Measurements from ENCODE around the gene THAP7. TPM values are rescaled to one million over a fixed set of nuclear protein-coding genes. Genes with fewer than 3 reads are reported as not detected.
A peak's percentile ranks its signal among the peaks of the same experiment; 100 is the strongest.

THAP7 gene
- total RNA-seq, 2 experiments from 2014 or later, result 29.1 to 29.8 TPM

GRCh38 chr22:20998411-20999336 lies 3.2 kb downstream of the THAP7 start:
- POLR2A ChIA-PET, result no interaction called here
- H3K9me3 Mint-ChIP-seq, result no peaks in the 10 kb centered on the region
- CTCF ChIA-PET, result interaction anchor here (1.0 to 1.5 kb wide), 3 partner anchors 16 to 44 kb away, joined by 3 read pairs; partner anchors contain the start of gene LZTR1
- peaks cover 21% of the 10 kb centered on the region for H3K4me1 Mint-ChIP-seq
- H3K27ac Mint-ChIP-seq, result peak overlapping the region; percentile 66
- H3K27me3 Mint-ChIP-seq, result no peaks in the 10 kb centered on the region
- DNase-seq, result no peak
- no peak overlapping the region for H3K4me3 Mint-ChIP-seq
- H3K36me3 Mint-ChIP-seq (ENCODE audit: low read depth), result peaks cover 5% of the 10 kb centered on the region

- Mint-ChIP-seq H3K9me3 (no peaks in the 10 kb centered on the region), H3K4me3 (no peak overlapping the region), H3K27me3 (no peaks in the 10 kb centered on the region), H3K27ac (no peak overlapping the region), H3K36me3 (ENCODE audit: low read depth) (peaks cover 7% of the 10 kb centered on the region), H3K4me1 (peaks cover 12% of the 10 kb centered on the region)
- DNase-seq, result no peak
- ChIA-PET CTCF (no interaction called here), POLR2A (no interaction called here)
These were observed 4.2 kb downstream of the THAP7 start for GRCh38 chr22:20997536-20998257.

- no peak overlapping the region for H3K4me3 Mint-ChIP-seq
- peaks cover 12% of the 10 kb centered on the region for H3K4me1 Mint-ChIP-seq
- peaks cover 8% of the 10 kb centered on the region for H3K36me3 Mint-ChIP-seq (ENCODE audit: low read depth)
- no peaks in the 10 kb centered on the region for H3K27me3 Mint-ChIP-seq
- no peak for DNase-seq
- CTCF ChIA-PET, result interaction anchor here (0.6 kb wide), 1 partner anchor 9 kb away, joined by 3 read pairs; no protein-coding TSS in a partner anchor
- H3K9me3 Mint-ChIP-seq, result no peaks in the 10 kb centered on the region
- H3K27ac Mint-ChIP-seq, result no peak overlapping the region
- POLR2A ChIA-PET, result no interaction called here
These were observed 5.1 kb downstream of the THAP7 start for GRCh38 chr22:20996598-20997535.

GRCh38 chr22:20996031-20996410 lies 5.9 kb downstream of the THAP7 start:
- Mint-ChIP-seq H3K27ac (no peak overlapping the region), H3K4me3 (no peak overlapping the region), H3K36me3 (ENCODE audit: low read depth) (peaks cover 5% of the 10 kb centered on the region), H3K9me3 (no peaks in the 10 kb centered on the region), H3K27me3 (no peaks in the 10 kb centered on the region), H3K4me1 (peaks cover 12% of the 10 kb centered on the region)
- DNase-seq, result no peak
- POLR2A ChIA-PET, result no interaction called here
- CTCF ChIA-PET, result interaction anchor here (2.3 kb wide), 1 partner anchor 14 kb away, joined by 7 read pairs; the partner anchor contains the start of gene LZTR1

- ChIA-PET CTCF (interaction anchor here (2.3 kb wide), 1 partner anchor 13 kb away, joined by 7 read pairs; the partner anchor contains the start of gene LZTR1), POLR2A (no interaction called here)
- Mint-ChIP-seq H3K9me3 (no peaks in the 10 kb centered on the region), H3K27me3 (no peaks in the 10 kb centered on the region), H3K4me1 (peaks cover 7% of the 10 kb centered on the region), H3K27ac (no peak overlapping the region), H3K36me3 (ENCODE audit: low read depth) (peaks cover 4% of the 10 kb centered on the region), H3K4me3 (no peak overlapping the region)
- DNase-seq, result no peak
These were observed 6.4 kb downstream of the THAP7 start for GRCh38 chr22:20995329-20996030.

- Mint-ChIP-seq H3K9me3 (no peaks in the 10 kb centered on the region), H3K4me1 (peaks cover 7% of the 10 kb centered on the region), H3K36me3 (ENCODE audit: low read depth) (peaks cover 4% of the 10 kb centered on the region), H3K27ac (no peak overlapping the region), H3K27me3 (no peaks in the 10 kb centered on the region), H3K4me3 (no peak overlapping the region)
- DNase-seq, result no peak
- POLR2A ChIA-PET, result no interaction called here
- CTCF ChIA-PET, result interaction anchor here (2.3 kb wide), 1 partner anchor 13 kb away, joined by 7 read pairs; the partner anchor contains the start of gene LZTR1
These were observed 7.0 kb downstream of the THAP7 start for GRCh38 chr22:20994902-20995241.

- no peak overlapping the region for H3K27ac Mint-ChIP-seq
- H3K4me3 Mint-ChIP-seq, result no peak overlapping the region
- POLR2A ChIA-PET, result no interaction called here
- peaks cover 4% of the 10 kb centered on the region for H3K36me3 Mint-ChIP-seq (ENCODE audit: low read depth)
- DNase-seq, result no peak
- no peaks in the 10 kb centered on the region for H3K9me3 Mint-ChIP-seq
- no peaks in the 10 kb centered on the region for H3K27me3 Mint-ChIP-seq
- H3K4me1 Mint-ChIP-seq, result peaks cover 11% of the 10 kb centered on the region
- CTCF ChIA-PET, result interaction anchor here (2.3 kb wide), 1 partner anchor 12 kb away, joined by 7 read pairs; the partner anchor contains the start of gene LZTR1
These were observed 7.6 kb downstream of the THAP7 start for GRCh38 chr22:20994128-20994901.

- H3K27ac Mint-ChIP-seq, result no peak overlapping the region
- DNase-seq, result no peak
- ChIA-PET POLR2A (no interaction called here), CTCF (interaction anchor here (2.3 kb wide), 1 partner anchor 11 kb away, joined by 7 read pairs; the partner anchor contains the start of gene LZTR1)
- no peak overlapping the region for H3K4me3 Mint-ChIP-seq
- H3K9me3 Mint-ChIP-seq, result no peaks in the 10 kb centered on the region
- peaks cover 10% of the 10 kb centered on the region for H3K4me1 Mint-ChIP-seq
- no peaks in the 10 kb centered on the region for H3K27me3 Mint-ChIP-seq
- H3K36me3 Mint-ChIP-seq (ENCODE audit: low read depth), result peaks cover 4% of the 10 kb centered on the region
These were observed 8.4 kb downstream of the THAP7 start for GRCh38 chr22:20993304-20994127.

- Mint-ChIP-seq H3K36me3 (ENCODE audit: low read depth) (peaks cover 6% of the 10 kb centered on the region), H3K9me3 (no peaks in the 10 kb centered on the region), H3K27me3 (no peaks in the 10 kb centered on the region), H3K4me3 (no peak overlapping the region), H3K27ac (no peak overlapping the region), H3K4me1 (peaks cover 10% of the 10 kb centered on the region)
- CTCF ChIA-PET, result no interaction called here
- POLR2A ChIA-PET, result no interaction called here
- DNase-seq, result no peak
These were observed 9.2 kb downstream of the THAP7 start for GRCh38 chr22:20992456-20993303.

GRCh38 chr22:20992056-20992442 lies 9.9 kb downstream of the THAP7 start:
- no peaks in the 10 kb centered on the region for H3K9me3 Mint-ChIP-seq
- CTCF ChIA-PET, result no interaction called here

More at GRCh38 chr22:20992056-20992442, 9.9 kb downstream of the THAP7 start:
- no peak for DNase-seq
- peaks cover 10% of the 10 kb centered on the region for H3K4me1 Mint-ChIP-seq
- POLR2A ChIA-PET, result no interaction called here
- no peak overlapping the region for H3K27ac Mint-ChIP-seq
- H3K36me3 Mint-ChIP-seq (ENCODE audit: low read depth), result peaks cover 7% of the 10 kb centered on the region
- H3K27me3 Mint-ChIP-seq, result no peaks in the 10 kb centered on the region
- H3K4me3 Mint-ChIP-seq, result no peak overlapping the region

Measured in activated CD4-positive, alpha-beta T cell treated with anti-CD3 and anti-CD28 coated beads, Interleukin-2, amount 10 ng/mL, durations not matched to agents 7 days and 5 days (primary cell).